ENCODE results near the gene ARHGEF4.

The ARHGEF4 gene

DNA sequence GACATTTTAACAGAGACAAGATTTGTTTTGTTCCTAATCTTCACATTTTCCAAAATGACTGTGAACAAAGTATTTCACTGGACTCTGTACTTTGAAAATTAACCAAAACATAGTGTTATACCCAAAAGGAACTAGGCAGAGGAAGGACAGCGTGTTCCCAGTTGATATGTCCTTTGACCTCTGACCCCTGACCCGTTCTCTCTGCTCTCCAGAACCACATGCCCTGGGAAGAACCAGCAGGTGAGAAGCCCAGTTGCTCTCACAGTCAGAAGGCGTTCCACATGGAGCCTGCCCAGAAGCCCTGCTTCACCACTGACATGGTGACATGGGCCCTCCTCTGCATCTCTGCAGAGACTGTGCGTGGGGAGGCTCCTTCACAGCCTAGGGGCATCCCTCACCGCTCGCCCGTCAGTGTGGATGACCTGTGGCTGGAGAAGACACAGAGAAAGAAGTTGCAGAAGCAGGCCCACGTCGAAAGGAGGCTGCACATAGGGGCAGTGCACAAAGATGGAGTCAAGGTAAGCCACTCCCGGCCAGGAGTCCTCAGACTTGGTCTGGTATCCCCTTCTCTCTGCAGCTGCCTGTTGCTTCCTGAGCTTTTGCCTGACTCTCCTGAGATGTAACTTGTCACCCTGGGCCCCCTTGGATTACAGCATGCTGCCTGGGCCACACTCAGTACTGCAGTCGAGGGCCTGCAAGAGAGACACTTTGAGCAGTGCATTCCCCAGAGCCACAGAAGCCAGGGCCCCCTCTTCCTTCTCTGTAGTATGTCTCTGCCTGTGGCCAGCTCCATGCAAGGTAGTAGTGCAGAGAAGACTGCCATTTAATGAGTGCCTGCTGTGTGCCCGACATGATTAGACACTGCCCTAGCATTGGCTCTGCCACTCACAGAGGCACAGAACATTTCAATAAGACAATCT lies 94.3 kb downstream of the ARHGEF4 start:
- DNase-seq: no peak

DNA sequence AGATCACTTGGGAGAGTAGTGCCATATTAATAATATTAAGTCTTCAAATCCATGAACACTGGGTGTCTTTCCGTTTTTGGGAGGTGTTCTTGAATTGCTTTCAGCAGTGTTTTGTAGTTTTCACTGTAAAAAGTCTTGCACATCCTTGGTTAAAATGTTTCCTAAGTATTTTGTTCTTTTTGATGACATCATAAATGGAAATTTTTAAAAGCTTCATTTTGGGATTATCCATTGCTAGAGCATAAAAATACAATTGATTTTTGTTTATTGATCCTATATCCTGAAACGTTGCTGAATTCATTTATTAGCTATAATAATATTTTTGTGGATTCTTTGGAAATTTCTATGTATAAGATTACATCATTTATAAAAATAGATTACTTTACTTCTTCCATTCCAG lies 96.8 kb downstream of the ARHGEF4 start:
- no peak for DNase-seq

DNA sequence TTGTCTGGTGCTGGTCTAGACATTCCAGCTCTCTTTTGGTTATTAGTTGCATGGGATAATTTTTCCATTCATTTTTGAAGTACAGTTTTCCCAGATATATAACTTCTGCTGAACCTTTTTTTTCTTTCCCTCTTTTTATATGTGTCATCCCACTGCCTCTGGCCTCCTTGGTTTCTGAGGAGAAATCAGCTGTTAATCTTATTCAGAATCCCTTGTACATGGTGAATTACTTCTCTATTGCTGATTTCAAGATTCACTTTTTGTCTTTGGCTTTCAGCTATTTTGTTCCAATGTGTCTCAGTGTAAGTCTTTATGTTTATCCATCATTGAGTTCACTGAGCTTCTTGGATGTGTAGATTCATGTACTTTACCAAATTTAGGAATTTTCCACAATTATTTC lies 99.7 kb downstream of the ARHGEF4 start:
- no peak for DNase-seq

DNA sequence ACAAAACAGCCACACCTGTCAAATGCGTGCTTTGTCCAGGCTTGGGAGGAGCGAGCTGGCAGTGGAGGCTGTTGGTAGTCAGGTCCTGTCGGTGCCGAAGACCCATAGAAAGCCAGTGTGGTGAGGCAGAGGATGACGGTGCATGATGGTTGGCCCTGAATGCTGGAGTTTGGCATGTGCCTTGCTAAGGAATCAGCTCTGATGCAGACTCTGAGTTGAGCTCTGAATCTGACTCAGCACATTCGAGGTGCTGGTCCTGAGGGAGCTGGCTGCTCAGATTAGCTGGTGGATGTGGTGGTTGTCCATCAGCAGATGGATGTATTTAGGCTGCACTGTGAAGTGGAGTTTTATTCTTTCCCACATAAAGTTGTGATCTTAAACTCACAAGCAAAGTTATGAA lies 111.3 kb downstream of the ARHGEF4 start:
- no peak for DNase-seq

DNA sequence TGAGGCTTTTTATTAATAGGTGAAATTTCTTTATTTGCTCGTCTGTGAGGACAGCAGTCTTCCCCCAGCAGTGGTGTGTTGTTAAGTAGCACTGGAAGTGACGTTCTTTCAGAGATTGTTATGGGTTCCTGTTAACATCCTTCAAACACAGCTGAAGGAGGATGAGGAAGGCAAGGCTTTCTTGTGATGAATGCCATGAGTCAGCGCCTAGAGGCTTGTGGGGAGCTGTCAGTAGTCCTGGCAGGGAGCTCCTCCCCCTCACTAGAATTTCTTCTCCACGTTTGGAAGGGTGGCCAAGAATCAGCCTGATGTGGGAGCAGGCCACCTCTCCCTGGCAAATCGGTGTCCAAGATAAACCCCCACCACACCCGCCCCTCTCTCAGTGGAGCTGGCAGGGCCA lies 113.2 kb downstream of the ARHGEF4 start:
- no peak for DNase-seq

DNA sequence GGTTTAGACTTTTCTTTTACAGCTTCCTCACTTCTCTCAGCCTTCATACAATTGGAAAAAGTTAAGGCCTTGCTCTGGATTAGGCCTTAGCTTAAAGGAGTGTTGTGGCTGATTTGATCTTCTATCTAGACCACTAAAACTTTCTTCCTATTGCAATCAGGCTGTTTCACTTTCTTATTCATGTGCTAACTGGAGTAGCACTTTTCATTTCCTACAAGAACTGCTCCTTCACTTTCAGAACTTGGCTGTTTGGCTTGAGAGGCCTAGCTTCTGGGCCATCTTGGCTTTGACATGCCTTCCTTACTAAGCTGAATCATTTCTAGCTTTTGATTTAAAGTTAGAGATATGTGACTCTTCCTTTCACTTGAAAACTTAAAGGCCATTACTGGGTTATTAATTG lies 114.3 kb downstream of the ARHGEF4 start:
- no peak for DNase-seq

DNA sequence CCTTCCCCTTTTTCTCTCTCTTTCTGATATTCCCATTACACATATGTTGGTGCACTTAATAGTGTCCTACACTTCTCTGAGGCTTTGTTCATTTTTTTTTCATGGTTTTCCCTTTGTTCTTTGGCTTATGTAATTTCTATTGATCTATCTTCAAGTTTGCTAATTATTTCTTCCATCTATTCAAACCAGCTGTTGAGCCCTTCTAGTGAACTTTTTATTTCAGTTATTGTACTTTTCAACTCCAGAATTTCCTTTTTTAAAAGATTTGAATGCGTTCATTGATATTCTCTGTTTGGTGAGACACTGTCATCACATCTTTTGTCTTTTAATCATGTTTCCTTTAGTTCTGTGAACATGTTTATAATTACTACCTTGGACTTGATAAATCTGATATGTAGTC lies 118.2 kb downstream of the ARHGEF4 start:
- no peak for DNase-seq

DNA sequence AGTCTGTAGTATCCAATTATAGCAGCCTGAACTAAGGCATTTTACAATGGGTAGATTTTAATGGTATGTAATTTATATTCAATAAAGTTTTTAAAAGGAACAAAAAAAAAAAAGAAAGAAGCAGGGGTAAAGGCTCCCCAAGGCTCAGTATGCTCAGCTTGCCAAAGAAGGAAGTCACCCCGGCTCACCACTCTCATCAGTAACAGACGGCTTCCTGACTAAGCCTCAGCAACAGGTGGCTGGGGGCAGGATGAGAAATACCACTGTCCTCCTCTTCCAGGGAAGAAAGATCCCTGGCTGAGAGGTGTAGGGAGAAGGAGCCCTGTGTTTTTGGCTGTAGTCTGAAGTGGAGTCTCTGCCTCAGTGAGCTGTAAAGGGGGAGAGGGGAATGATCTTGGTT lies 121.2 kb downstream of the ARHGEF4 start:
- no peak for DNase-seq

DNA sequence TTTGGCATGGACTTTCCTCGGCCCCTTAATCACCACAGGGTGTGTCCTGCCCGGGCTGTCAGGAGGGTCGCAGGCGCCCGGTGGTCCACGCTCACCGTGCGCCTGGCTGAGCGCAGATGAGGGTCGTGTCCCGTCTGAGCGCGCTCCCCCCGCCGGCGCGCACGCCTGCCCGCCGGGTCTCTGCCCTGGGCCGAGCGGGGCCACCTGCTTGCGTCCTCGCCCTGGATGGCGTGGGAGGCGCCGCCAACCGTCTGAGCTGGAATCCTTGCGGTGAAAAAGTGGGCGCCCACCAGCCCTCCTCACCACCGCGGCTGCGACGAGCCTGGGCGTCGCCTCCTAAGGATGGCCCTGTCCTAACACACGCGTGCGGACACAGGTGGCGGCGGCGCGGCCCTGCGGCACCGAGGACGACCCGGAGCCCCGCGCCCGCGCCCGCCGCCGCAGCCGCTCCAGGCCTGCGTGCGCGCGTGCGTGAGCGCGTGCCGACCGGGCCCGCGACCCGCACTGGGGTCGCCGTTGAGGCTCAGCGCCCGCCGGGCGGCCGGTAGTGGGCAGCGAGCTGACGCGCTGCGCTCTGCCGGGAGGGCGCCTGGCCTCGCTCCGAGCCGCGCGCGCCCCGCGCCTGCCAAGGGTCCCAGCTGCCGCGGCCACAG lies 126.6 kb downstream of the ARHGEF4 start:
- no peak for DNase-seq

DNA sequence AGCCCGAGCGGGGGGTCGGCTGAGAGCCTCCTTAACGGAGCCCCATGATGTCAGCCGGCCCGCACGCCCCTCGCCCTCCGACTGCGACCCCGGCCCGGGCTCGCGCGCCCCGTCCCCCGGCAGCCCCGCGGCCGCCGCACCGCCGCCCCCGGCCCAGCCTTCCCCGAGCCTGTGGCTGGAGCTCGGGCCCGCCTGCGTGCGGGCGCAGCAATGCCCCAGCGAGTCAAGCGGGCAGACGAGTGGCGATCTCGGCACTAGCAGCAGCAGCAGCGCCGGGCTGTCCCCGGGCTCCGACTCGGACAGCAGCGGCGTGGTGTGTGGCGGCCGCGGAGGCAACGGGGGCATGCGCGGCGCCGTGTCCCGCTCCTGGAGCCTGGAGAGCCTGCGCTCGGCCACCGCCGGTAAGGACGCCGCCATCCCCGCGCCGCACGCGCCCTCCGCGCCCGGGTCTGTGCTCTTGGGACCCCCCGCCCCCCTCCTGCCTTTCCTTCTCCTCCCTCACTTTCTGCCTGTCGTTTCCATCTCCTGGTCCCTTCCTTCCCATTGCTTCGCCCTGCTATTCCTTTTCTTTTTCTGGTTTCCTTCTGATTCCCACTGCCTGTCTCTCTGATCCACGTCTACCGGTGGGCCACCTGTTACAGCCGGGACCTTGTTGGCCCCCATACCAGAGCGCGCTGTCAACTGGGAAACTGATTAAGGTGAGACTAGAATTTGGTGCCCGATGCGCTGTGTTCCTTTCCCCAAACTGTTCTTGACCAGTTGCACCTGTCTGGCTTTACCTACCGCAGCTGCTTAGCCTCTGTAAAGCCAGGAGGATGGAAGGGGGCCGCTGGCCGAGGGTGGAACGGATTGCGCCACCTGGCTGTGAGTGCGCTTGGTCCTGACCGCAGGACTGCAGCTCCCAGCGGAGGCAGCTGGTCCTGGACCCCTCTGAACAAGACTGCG lies 127.4 kb downstream of the ARHGEF4 start:
- DNase-seq: no peak

DNA sequence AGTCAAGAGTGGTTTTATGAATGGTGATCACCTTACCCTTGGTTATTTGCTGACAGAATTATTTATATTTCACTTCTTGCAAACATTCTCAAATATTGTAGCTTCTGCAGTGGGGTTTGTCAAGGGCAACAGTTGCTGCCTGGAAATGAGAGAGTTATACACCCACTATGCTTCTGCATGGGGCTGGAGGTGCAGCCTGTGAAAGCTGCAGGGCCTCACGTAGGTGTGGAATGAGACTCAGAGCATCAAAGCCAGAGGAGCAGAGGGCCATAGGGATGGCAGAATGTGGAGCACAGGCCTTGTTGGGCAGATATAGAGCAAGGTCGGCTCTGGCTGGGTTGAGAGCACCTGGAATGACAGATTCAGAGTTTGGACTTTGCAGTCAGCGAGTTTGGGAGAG lies 128.2 kb downstream of the ARHGEF4 start:
- no peak for DNase-seq

DNA sequence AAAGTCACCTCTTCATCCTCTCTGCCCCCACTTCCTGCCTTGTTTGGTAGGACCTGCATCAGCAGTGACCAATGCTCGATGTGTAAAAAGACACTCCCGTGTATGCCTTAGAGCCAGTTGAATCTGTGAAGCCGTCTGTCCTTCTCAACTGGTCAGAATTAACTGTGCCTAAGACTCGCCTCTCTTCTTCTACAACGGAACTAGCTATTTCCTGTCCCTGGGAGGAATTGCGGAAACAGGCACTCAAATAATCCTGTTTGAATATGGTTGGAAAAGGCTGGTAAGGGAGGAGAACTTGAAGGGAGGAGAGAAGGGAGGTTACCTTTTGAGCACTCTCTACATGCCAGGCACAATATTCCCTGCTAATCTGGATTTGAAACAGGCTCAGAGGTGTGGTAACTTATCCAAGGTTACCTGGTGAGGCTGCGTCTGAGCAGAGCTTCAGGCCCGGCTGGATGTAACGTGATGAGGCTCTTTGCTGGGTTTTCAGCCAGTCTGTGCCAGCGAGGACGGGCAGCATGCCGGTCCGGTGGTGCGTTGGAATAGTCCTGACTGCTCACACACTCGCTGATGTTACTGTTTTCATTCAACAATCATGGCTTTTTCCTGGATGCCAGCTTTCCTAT lies 129.5 kb downstream of the ARHGEF4 start:
- no peak for DNase-seq

DNA sequence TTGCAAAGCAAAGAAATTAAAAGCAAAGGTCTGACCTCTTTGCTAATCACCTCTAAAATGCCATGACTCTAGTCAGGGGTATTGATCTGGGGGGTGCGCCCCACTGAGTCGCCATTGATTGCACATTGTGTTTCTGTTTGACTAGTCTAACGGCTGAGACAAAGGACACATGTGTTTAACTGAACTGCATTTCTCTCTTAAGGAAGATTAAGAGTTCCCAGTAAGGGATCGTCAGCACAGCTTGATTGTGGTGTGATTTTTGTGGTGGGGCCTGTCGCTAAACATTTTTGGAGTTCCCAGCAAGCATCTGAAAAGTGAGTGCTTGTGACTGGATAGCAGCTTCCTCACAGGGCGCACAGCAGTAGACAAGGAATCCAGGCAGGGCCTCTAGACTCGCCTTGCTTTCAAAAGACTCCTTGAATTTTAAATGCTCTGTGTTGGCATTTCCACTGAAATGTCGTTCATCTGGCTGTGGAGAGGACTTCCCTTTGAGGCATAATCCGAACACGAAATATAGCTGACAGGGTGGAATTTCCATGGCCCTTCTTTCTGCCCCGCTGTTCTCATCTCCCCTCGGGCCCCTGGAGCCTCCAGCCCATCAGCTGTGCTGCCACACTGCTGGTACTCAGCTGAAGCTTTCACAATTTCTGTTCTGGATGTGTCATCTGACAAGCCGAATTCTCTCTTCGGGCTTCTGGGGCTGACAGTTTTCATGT lies 130.2 kb downstream of the ARHGEF4 start:
- DNase-seq: no peak

DNA sequence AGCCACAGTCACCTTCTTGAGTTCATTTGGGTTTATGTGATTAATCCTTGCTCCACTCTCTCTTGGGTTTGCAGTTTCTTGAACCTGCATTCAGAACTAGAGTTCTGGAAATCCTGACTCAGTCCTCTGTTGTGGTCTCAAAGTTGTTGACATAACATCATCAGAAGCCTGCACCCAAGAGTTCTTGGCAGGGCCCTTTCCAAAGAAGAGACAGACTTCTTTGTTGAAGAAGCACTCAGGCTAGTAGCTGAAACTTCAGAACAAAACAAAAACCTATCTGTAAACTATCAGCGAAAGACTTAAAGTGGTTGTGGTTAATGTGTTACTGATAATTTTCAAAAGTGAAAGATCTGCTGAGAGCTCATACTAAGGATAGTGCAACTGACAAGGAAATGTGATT lies 135.7 kb downstream of the ARHGEF4 start:
- DNase-seq: no peak

DNA sequence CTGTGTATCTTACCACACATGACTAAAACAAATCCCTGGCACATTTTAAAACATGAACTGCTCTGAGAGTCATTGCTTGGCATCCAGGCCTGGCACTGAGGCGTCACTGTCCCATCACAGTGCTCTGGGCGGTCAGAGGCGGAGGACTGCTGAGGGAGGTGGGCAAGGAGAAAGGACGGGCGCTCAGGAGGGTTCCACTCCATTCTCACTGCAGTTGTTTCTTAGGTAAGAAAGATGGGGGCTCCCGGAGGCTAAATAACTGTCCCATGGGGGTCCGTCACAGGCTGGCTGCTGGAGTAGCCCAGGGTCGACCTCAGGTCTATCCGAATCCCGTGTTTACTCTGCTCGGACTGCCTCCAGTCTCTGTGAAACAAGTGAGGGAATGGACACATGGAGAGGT lies 139.0 kb downstream of the ARHGEF4 start:
- DNase-seq: no peak

DNA sequence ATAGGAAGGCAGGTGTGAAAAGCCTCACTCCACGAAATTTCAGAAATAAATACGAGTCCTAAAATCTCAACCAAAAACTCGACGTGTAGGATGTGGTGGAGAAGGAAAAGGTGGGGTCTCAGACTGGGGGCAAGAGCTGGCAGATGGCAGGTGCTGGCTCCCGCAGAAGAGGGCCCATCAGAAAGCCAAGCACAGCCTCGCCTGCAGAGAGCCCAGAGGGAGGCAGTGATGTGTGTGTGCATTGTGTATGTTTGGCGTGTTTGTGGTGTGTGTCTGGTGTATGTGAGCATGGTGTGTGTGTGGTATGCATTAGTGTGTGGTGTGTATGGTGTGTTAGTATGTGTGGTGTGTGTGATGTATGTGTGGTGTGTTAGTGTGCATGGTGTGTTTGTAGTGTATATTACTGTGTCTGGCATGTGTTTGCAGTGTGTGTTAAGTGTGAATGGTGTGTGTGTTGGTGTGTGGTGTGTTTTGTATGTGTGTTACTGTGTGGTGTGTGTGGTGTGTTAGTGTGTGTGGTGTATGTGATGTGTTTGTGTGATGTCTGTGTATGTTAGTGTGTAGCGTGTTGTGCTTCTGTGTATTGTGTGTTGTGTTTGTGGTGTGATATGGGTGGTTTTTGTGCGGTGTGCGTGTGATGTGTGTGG lies 140.0 kb downstream of the ARHGEF4 start:
- no peak for DNase-seq

DNA sequence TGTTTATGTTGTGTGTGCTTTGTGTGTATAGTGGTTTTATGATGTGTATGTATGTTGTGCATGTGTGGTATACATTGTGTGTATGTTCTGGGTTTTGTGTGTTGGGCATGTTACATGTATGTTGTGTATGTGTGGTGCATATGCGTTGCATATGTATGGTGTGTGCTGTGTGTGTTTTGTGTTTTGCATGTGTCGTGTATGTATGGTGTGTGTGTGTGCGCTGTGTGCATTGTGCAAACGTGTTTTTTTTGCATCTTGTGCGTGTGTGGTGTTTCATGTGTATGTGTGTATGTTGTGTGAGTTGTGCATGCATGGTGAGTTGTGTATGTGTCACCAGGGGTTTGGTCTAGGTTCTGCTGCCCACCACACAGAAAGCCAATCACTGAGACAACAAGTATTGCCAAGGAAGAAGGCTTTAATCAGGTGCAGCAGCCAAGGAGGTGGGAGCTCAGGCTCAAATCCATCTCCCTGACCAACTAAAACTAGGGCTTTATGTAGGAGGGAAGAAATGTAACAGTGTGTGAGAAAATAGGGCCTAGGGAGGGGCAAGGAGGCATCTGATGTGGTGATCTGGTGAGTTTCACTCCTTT lies 140.8 kb downstream of the ARHGEF4 start:
- DNase-seq: no peak

DNA sequence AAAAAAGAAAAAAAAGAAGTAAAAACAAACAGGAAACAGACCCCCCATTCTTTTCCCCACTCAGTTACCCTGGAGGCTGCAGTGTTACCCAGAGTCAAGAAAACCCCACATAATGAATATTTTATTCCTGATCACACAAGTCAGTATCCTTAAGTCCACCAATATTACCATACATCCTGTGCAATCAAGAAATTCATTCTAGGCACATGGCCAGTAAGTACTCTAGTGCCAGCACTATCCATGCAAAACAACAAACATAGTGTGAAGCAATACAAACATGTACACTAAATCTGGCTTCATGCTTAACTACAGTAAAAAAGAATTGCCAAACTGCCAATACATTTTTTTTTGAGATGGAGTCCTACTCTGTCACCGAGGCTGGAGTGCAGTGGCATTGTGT lies 145.0 kb downstream of the ARHGEF4 start:
- no peak for DNase-seq

DNA sequence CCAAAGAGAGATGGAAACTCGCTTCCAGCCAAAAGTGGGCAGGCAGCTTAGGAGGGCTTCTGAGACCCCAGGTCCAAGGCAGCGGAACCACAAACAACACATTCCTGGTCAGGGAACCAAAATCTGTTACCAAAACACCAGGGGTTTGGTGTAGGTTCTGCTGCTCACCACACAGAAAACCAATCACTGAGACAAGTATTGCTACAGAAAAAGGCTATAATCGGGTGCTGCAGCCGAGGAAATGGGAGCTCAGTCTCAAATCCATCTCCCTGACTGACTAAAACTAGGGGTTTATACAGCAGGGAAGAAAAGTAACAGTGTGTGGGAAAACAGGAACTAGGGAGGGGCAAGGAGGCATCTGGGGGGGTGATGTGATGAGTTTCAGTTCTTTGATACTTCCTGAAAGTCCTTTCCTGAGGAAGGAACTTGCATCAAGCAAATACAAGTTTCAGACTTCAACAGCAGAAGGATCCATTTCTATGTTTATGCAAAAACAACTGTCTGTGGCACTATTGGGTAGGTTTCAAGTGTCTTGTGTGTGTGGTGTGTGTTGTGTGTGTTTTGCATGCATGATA lies 148.6 kb downstream of the ARHGEF4 start:
- DNase-seq: no peak

DNA sequence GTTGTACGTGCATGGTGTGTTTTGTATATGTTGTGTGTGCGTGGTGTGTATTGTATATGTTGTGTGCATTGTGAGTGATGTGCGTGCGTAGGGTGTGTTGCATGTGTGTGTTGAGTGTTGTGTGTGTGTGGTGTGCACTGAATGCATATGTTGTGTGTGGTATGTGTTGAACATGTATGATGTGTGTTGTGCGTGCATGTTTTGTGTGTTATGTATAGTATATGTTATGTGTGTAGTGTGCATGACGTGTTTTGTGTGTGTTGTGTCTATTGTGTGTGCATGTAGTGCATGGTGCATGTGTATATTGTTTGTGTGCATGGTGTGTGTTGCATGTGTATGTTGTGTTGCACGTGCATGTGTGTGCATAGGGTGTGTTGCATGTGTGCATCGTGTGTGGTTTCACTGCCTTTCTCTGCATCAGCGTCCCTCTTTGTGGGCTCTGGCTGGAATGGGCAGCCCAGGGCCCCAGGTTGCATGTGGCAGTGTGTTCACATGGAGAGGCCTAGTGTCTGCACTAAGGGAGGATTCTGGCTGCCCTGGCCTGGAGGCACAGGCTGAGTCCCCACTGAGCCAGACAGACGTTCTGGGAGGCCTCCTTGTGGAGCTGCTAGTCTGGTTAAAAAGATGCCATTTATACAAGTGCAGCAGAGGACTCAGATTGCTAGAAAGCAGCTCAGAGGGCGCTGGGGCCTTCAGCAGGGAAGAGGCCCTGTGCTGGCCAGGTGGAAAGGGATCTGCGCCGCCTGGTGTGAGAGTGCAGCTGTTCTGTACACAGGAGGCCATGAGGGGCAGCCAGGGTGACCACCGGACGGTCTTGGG lies 149.3 kb downstream of the ARHGEF4 start:
- no peak for DNase-seq

Measured in activated CD4-positive, alpha-beta T cell treated with anti-CD3 and anti-CD28 coated beads for 1 hour (primary cell).